ENCODE results near the gene MAP10.

DNA sequence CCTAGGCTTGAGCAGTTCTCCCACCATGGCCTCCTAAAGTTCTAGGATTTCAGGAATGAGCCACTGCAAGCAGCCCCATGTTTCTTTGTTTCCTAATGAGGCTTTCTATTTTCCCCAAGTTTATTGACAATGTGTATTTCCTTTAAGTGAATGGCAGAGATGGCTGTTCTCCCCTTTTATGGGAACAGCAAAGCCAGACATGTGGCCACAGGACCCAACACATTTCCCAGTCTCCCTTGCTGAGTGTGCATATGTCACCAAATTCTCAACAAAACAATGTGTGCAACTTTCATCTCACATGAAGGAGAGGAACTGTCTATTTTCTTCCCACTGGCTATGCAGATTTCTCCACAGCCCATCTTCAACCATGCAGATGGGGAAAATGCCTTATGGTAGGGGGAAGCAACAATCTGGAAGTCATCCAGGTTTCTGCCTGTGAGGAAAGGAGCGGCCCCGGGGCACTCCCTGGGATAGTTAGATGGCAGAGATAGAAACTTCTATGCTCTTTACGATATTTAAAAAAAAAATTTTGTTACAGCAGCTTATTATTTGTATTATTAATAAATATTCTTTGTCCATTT is 28.6 kb upstream of the MAP10 start:
- TF ChIP-seq, protein P1, sequence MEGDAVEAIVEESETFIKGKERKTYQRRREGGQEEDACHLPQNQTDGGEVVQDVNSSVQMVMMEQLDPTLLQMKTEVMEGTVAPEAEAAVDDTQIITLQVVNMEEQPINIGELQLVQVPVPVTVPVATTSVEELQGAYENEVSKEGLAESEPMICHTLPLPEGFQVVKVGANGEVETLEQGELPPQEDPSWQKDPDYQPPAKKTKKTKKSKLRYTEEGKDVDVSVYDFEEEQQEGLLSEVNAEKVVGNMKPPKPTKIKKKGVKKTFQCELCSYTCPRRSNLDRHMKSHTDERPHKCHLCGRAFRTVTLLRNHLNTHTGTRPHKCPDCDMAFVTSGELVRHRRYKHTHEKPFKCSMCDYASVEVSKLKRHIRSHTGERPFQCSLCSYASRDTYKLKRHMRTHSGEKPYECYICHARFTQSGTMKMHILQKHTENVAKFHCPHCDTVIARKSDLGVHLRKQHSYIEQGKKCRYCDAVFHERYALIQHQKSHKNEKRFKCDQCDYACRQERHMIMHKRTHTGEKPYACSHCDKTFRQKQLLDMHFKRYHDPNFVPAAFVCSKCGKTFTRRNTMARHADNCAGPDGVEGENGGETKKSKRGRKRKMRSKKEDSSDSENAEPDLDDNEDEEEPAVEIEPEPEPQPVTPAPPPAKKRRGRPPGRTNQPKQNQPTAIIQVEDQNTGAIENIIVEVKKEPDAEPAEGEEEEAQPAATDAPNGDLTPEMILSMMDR (conservative IDR thresholded peaks at IDR 0.05 in 1 of 2, IDR thresholded peaks at IDR 0.05 in 1 of 2; ENCODE audit: low read depth in 1 of 2, low read length in 2 of 2) = no peak
- no peak for TF ChIP-seq EZH2 (IDR thresholded peaks at IDR 0.05; ENCODE audit: low read length, missing control alignments)
